Measurements from ENCODE around the gene C10orf120.
A peak's percentile ranks its signal among the peaks of the same experiment; 100 is the strongest.

Gene C10orf120

GRCh38 chr10:122715576-122715975 lies 15.9 kb upstream of the C10orf120 start:
- DNase-seq (ENCODE audit: insufficient read length, low spot score): no peak
- no peak for TF ChIP-seq POLR2A (IDR thresholded peaks at IDR 0.05; ENCODE audit: low read depth, low read length)
- FAIRE-seq: no peak

GRCh38 chr10:122713091-122713885 lies 13.6 kb upstream of the C10orf120 start:
- no peak for TF ChIP-seq POLR2A (IDR thresholded peaks at IDR 0.05; ENCODE audit: low read depth, low read length)
- DNase-seq (ENCODE audit: insufficient read length, low spot score) (no peak), FAIRE-seq (no peak)

GRCh38 chr10:122710576-122710975 lies 10.9 kb upstream of the C10orf120 start:
- DNase-seq (ENCODE audit: insufficient read length, low spot score): no peak
- no peak for FAIRE-seq
- no peak for TF ChIP-seq POLR2A (IDR thresholded peaks at IDR 0.05; ENCODE audit: low read depth, low read length)

GRCh38 chr10:122709971-122710370 lies 10.3 kb upstream of the C10orf120 start:
- no peak for DNase-seq (ENCODE audit: insufficient read length, low spot score)
- no peak for TF ChIP-seq POLR2A (IDR thresholded peaks at IDR 0.05; ENCODE audit: low read depth, low read length)
- no peak for FAIRE-seq

- no peak for TF ChIP-seq POLR2A (IDR thresholded peaks at IDR 0.05; ENCODE audit: low read depth, low read length)
- FAIRE-seq: no peak
These were observed 7.9 kb upstream of the C10orf120 start for GRCh38 chr10:122707535-122707934.

GRCh38 chr10:122706947-122707346 lies 7.3 kb upstream of the C10orf120 start:
- TF ChIP-seq POLR2A (IDR thresholded peaks at IDR 0.05; ENCODE audit: low read depth, low read length): no peak
- no peak for FAIRE-seq
- DNase-seq (ENCODE audit: insufficient read length, low spot score): no peak

More at GRCh38 chr10:122707535-122707934, 7.9 kb upstream of the C10orf120 start:
- no peak for DNase-seq (ENCODE audit: insufficient read length, low spot score)

GRCh38 chr10:122706467-122706866 lies 6.8 kb upstream of the C10orf120 start:
- FAIRE-seq: no peak
- TF ChIP-seq POLR2A (IDR thresholded peaks at IDR 0.05; ENCODE audit: low read depth, low read length): no peak

GRCh38 chr10:122703483-122704448 lies 4.1 kb upstream of the C10orf120 start:
- DNase-seq (ENCODE audit: insufficient read length, low spot score): peak; percentile 46
- no peak for TF ChIP-seq POLR2A (IDR thresholded peaks at IDR 0.05; ENCODE audit: low read depth, low read length)
- FAIRE-seq: no peak

More at GRCh38 chr10:122706467-122706866, 6.8 kb upstream of the C10orf120 start:
- no peak for DNase-seq (ENCODE audit: insufficient read length, low spot score)

- DNase-seq (ENCODE audit: insufficient read length, low spot score): no peak
- TF ChIP-seq POLR2A (IDR thresholded peaks at IDR 0.05; ENCODE audit: low read depth, low read length): no peak
- FAIRE-seq: no peak
These were observed 2.6 kb upstream of the C10orf120 start for GRCh38 chr10:122702275-122702674.

- FAIRE-seq (no peak), DNase-seq (ENCODE audit: insufficient read length, low spot score) (no peak)
- no peak for TF ChIP-seq POLR2A (IDR thresholded peaks at IDR 0.05; ENCODE audit: low read depth, low read length)
These were observed 2.0 kb upstream of the C10orf120 start for GRCh38 chr10:122701652-122702051.

GRCh38 chr10:122696687-122697086 lies 3.0 kb downstream of the C10orf120 start:
- DNase-seq (ENCODE audit: insufficient read length, low spot score) (no peak), FAIRE-seq (no peak)
- no peak for TF ChIP-seq POLR2A (IDR thresholded peaks at IDR 0.05; ENCODE audit: low read depth, low read length)

- no peak for TF ChIP-seq POLR2A (IDR thresholded peaks at IDR 0.05; ENCODE audit: low read depth, low read length)
- FAIRE-seq (no peak), DNase-seq (ENCODE audit: insufficient read length, low spot score) (no peak)
These were observed 6.9 kb downstream of the C10orf120 start for GRCh38 chr10:122692744-122693143.

- FAIRE-seq: no peak
- TF ChIP-seq POLR2A (IDR thresholded peaks at IDR 0.05; ENCODE audit: low read depth, low read length): no peak
- DNase-seq (ENCODE audit: insufficient read length, low spot score): no peak
These were observed 10.4 kb downstream of the C10orf120 start for GRCh38 chr10:122689146-122689820.
